Measurements from ENCODE around the gene OR51F2.
"Not testable (repeated sequence)": the region's sequence is repeated elsewhere in the genome, so short reads cannot be mapped to it uniquely, and the experiment has no call there.

OR51F2 gene

GRCh38 chr11:4821021-4821420 is at the start of gene OR51F2:
TSS of gene OR51F2 (plus strand) at chr11:4821321. CDS start at chr11:4821422, 101 bp downstream.
- no peak for DNase-seq

- no peak for DNase-seq
These were observed 38.7 kb upstream of the OR51F2 start for GRCh38 chr11:4782454-4782853.

GRCh38 chr11:4797206-4797605 is 23.9 kb upstream of the OR51F2 start:
- DNase-seq = no peak

GRCh38 chr11:4798427-4799183 is 22.5 kb upstream of the OR51F2 start:
- no peak for DNase-seq

- not testable (repeated sequence) for DNase-seq
These were observed 19.8 kb upstream of the OR51F2 start for GRCh38 chr11:4801316-4801715.

DNA sequence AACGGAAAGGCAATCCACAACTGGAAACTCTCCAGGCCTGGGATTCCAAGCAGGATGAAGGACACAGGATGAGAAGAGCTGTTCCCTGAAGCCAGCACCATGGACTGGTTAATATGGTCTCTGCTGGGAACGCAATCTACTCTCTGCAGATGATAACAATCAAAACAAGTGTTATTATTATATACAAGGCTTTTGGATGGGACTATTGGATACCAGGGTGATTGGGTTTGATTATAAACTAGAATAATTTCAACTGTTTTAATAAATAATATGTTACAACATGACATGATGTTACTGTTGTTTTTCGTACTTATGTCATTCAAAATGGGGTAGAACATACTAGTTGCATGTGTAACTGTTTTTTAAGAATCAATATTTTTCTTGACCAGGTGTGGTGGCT is 16.8 kb upstream of the OR51F2 start, which contains the start of gene OR52R1:
TSS of gene OR52R1 (minus strand) at position 101 of the 400 bp plus-strand sequence. CDS start at position 101, 0 bp downstream.
- no peak for DNase-seq

- no peak for DNase-seq
These were observed 12.6 kb upstream of the OR51F2 start for GRCh38 chr11:4808476-4808875.

DNA sequence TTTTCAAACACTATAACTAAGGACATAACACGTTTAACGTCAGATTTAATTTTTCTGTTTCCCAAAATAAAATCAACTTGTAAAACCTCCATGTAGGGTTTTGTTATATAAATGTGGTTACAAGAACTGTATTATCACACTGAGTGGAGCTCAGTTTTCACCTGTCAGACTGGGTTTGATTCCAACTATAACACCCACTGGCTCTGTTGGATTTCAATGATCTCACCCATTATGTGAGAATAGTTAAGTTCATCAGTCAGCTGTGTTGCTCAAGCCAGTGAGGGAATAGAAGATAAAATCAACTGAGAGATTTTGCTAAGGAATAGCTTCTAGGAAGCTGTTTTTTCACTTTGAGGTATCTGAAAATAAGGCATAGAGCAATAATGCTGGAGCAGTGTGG is 11.9 kb upstream of the OR51F2 start:
- no peak for DNase-seq

- no peak for DNase-seq
These were observed 4.0 kb downstream of the OR51F2 start for GRCh38 chr11:4825132-4825531.

- no peak for DNase-seq
These were observed 5.3 kb downstream of the OR51F2 start for GRCh38 chr11:4826425-4826824.

- DNase-seq = no peak
These were observed 9.2 kb downstream of the OR51F2 start for GRCh38 chr11:4830346-4830745.

- DNase-seq = no peak
These were observed 9.8 kb downstream of the OR51F2 start for GRCh38 chr11:4830909-4831308.

GRCh38 chr11:4839851-4840549 is 18.9 kb downstream of the OR51F2 start:
- DNase-seq = no peak

- no peak for DNase-seq
These were observed 27.9 kb downstream of the OR51F2 start, which contains the start of gene OR51S1 for GRCh38 chr11:4848908-4849532. TSS of gene OR51S1 (minus strand) at chr11:4849208. CDS start at chr11:4849208, 0 bp downstream.

- DNase-seq = no peak
These were observed 29.9 kb downstream of the OR51F2 start for GRCh38 chr11:4851033-4851432.

- not testable (repeated sequence) for DNase-seq
These were observed 33.2 kb downstream of the OR51F2 start for GRCh38 chr11:4854286-4854685.

- no peak for DNase-seq
These were observed 41.5 kb downstream of the OR51F2 start for GRCh38 chr11:4862447-4863236.

DNA sequence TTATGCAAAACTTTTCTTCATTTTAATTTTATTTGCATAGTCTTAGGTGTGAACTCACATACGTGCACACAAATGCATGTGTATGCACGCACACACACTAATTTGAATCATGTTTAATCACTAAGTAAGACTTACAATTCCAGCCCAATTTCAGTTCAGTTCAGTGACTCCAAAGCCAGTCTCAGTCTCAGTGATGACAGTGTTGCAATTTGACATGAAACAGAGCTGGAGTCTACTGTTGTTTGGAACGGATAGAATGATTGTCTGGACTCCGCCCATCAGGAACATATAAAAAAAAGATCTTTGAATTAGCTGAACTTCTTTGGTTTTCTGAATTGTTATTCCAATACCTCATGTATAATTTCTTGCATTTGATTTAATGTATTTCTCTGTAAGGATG is 42.8 kb downstream of the OR51F2 start:
- DNase-seq = no peak

- no peak for DNase-seq
These were observed 44.7 kb downstream of the OR51F2 start for GRCh38 chr11:4865855-4866254.

Data from amniotic stem cell (primary cell).